ENCODE results near the gene MPHOSPH6.

The MPHOSPH6 gene

GRCh38 chr16:82137822-82138167 is 32.2 kb downstream of the MPHOSPH6 start:
- TF ChIP-seq CTCF (IDR thresholded peaks at IDR 0.05; ENCODE audit: insufficient read depth, low read length, missing control alignments): no peak
- H3K4me3 ChIP-seq (ENCODE audit: low read depth, low read length): no peak overlapping the region
- POLR2A ChIA-PET: no interaction called here
- DNase-seq (ENCODE audit: low read depth, low spot score): no peak
- CTCF ChIA-PET: no interaction called here

GRCh38 chr16:82136956-82137821 is 32.8 kb downstream of the MPHOSPH6 start:
- TF ChIP-seq CTCF (IDR thresholded peaks at IDR 0.05; ENCODE audit: insufficient read depth, low read length, missing control alignments): no peak
- CTCF ChIA-PET: no interaction called here
- DNase-seq (ENCODE audit: low read depth, low spot score): no peak
- POLR2A ChIA-PET: no interaction called here
- H3K4me3 ChIP-seq (ENCODE audit: low read depth, low read length): no peak overlapping the region

- TF ChIP-seq CTCF (IDR thresholded peaks at IDR 0.05; ENCODE audit: insufficient read depth, low read length, missing control alignments): no peak
- H3K4me3 ChIP-seq (ENCODE audit: low read depth, low read length): no peak overlapping the region
- POLR2A ChIA-PET: no interaction called here
- CTCF ChIA-PET: no interaction called here
- DNase-seq (ENCODE audit: low read depth, low spot score): no peak
These were observed 34.2 kb downstream of the MPHOSPH6 start for GRCh38 chr16:82135844-82136243.

- no peak for DNase-seq (ENCODE audit: low read depth, low spot score)
These were observed 35.2 kb downstream of the MPHOSPH6 start for GRCh38 chr16:82134846-82135245.

GRCh38 chr16:82133798-82134197 is 36.2 kb downstream of the MPHOSPH6 start:
- ChIA-PET CTCF (no interaction called here), POLR2A (no interaction called here)
- TF ChIP-seq CTCF (IDR thresholded peaks at IDR 0.05; ENCODE audit: insufficient read depth, low read length, missing control alignments): no peak
- DNase-seq (ENCODE audit: low read depth, low spot score): no peak
- H3K4me3 ChIP-seq (ENCODE audit: low read depth, low read length): no peak overlapping the region

More at GRCh38 chr16:82134846-82135245, 35.2 kb downstream of the MPHOSPH6 start:
- ChIA-PET POLR2A (no interaction called here), CTCF (no interaction called here)
- no peak for TF ChIP-seq CTCF (IDR thresholded peaks at IDR 0.05; ENCODE audit: insufficient read depth, low read length, missing control alignments)
- no peak overlapping the region for H3K4me3 ChIP-seq (ENCODE audit: low read depth, low read length)

GRCh38 chr16:82129881-82130280 is 40.1 kb downstream of the MPHOSPH6 start:
- DNase-seq (ENCODE audit: low read depth, low spot score): no peak
- POLR2A ChIA-PET: no interaction called here
- no peak overlapping the region for H3K4me3 ChIP-seq (ENCODE audit: low read depth, low read length)
- CTCF ChIA-PET: no interaction called here
- TF ChIP-seq CTCF (IDR thresholded peaks at IDR 0.05; ENCODE audit: insufficient read depth, low read length, missing control alignments): no peak
